ENCODE measurements around the gene CRELD1. TPM values are rescaled to one million over a fixed set of nuclear protein-coding genes. Genes with fewer than 3 reads are reported as not detected.

Gene CRELD1
- total and polyA plus RNA-seq, 2 of the 13 experiments (the other 11 are each of a cell fraction or from before 2014, with no cell fraction given) = 27.1 to 61.9 TPM

DNA sequence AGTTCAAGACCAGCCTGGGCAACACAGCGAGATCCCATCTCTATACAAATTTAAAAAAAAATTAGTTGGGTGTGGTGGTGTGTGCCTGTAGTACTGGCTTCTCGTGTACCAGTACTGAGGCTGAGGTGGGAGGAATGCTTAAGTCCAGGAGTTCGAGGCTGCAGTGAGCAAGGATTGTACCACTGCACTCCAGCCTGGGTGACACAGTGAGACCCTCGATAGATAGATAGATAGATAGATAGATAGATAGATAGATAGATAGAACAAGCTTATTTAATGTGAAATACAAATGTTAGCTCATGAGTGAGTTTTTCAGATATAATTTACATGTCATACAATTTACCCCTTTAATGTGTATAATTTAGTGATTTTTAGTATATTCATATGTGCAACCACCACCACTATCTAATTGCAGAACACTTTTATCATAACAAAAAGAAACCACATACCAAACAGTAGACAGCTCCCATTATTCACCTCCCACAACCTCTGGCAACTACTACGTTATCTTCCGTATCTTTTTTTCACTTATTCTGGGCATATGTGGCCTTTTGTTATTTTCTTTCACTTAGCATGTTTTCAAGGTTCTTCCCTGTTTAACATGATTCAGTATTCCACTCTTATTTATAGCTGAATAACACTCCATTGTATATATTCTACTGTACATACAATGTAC is 31.7 kb downstream of the CRELD1 start (continued):
- no peak for TF ChIP-seq THAP9 (CRISPR knock-in tag; IDR thresholded peaks at IDR 0.05; ENCODE audit: borderline replicate concordance)
- no peak for TF ChIP-seq EED (CRISPR knock-in tag; IDR thresholded peaks at IDR 0.05)
- no peak for TF ChIP-seq ZSCAN31 (CRISPR knock-in tag; IDR thresholded peaks at IDR 0.05; ENCODE audit: low read depth)
- no peak for TF ChIP-seq YEATS2 (CRISPR knock-in tag; IDR thresholded peaks at IDR 0.05; ENCODE audit: borderline replicate concordance)
- no peak for TF ChIP-seq PHF5A (CRISPR knock-in tag; IDR thresholded peaks at IDR 0.05; ENCODE audit: low read depth, unreplicated experiment)
- TF ChIP-seq E2F1 (CRISPR knock-in tag; IDR thresholded peaks at IDR 0.05) = no peak
- TF ChIP-seq ZNF75D (CRISPR knock-in tag; IDR thresholded peaks at IDR 0.05; ENCODE audit: borderline replicate concordance) = no peak
- TF ChIP-seq JDP2 (CRISPR knock-in tag; IDR thresholded peaks at IDR 0.05; ENCODE audit: borderline replicate concordance) = no peak

- H3K9ac ChIP-seq (ENCODE audit: insufficient read depth, low read depth, low read length) = no peak overlapping the region
- CTCF ChIA-PET (ENCODE audit: low intra/inter-chr PET ratio, low total read pairs) = no interaction called here
- no peaks in the 10 kb centered on the region for H3K79me2 ChIP-seq (ENCODE audit: insufficient read depth, low read length)
- H3K4me2 ChIP-seq (ENCODE audit: low read depth, low read length) = no peak overlapping the region
- no peaks in the 10 kb centered on the region for H3K9me3 ChIP-seq (ENCODE audit: low read length)
- no TSS peak for BruUV-seq (replicated peaks)
- H3K36me3 ChIP-seq (replicated peaks in 1 of 2; ENCODE audit: control insufficient read depth in 1 of 2, insufficient read depth in 2 of 2, low read length in 2 of 2) = peaks cover 6 to 49% of the 10 kb centered on the region in 2 experiments
- H3K27me3 ChIP-seq (ENCODE audit: control insufficient read depth in 1 of 2, insufficient read depth in 2 of 2, low read length in 2 of 2) = no peaks in the 10 kb centered on the region
- no peaks in the 10 kb centered on the region for H3K4me1 ChIP-seq (ENCODE audit: insufficient read depth, low read length)
- 98% methylated on average over 2 of the region's 2 CpGs for WGBS (ENCODE audit: low lambda C conversion rate)
- no peak overlapping the region for H3K4me3 ChIP-seq (replicated peaks in 1 of 3; ENCODE audit: insufficient read depth in 1 of 3, low read depth in 2 of 3, low read length in 3 of 3)
- no peak for DNase-seq (ENCODE audit: low spot score)
- no peak overlapping the region for H2AFZ ChIP-seq (ENCODE audit: low read length)
- intact Hi-C loops (cut with micrococcal nuclease; ENCODE audit: unreplicated experiment) = no loop called here
- FAIRE-seq = no peak
- H3K27ac ChIP-seq (ENCODE audit: extremely low read length, insufficient read depth, low read length) = no peak overlapping the region
- H4K20me1 ChIP-seq (ENCODE audit: insufficient read depth, low read length) = no peaks in the 10 kb centered on the region
- no peak for ATAC-seq
- in situ Hi-C loops (cut with HindIII; ENCODE audit: extremely low pct_ligation_motif_present, low pct_unique_long_range_greater_than_20kb) = no loop called here
- TF ChIP-seq, protein P1, sequence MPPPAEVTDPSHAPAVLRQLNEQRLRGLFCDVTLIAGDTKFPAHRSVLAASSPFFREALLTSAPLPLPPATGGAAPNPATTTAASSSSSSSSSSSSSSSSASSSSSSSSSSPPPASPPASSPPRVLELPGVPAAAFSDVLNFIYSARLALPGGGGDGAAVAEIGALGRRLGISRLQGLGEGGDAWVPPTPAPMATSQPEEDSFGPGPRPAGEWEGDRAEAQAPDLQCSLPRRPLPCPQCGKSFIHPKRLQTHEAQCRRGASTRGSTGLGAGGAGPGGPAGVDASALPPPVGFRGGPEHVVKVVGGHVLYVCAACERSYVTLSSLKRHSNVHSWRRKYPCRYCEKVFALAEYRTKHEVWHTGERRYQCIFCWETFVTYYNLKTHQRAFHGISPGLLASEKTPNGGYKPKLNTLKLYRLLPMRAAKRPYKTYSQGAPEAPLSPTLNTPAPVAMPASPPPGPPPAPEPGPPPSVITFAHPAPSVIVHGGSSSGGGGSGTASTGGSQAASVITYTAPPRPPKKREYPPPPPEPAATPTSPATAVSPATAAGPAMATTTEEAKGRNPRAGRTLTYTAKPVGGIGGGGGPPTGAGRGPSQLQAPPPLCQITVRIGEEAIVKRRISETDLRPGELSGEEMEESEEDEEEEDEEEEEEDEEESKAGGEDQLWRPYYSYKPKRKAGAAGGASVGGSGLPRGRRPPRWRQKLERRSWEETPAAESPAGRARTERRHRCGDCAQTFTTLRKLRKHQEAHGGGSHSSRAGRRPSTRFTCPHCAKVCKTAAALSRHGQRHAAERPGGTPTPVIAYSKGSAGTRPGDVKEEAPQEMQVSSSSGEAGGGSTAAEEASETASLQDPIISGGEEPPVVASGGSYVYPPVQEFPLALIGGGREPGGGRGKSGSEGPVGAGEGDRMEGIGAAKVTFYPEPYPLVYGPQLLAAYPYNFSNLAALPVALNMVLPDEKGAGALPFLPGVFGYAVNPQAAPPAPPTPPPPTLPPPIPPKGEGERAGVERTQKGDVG (CRISPR knock-in tag; IDR thresholded peaks at IDR 0.05; ENCODE audit: borderline replicate concordance) = no peak
- TF ChIP-seq MAFK (conservative IDR thresholded peaks at IDR 0.05 in 1 of 2, IDR thresholded peaks at IDR 0.05 in 1 of 2; ENCODE audit: low read length in 2 of 2) = peak; percentile 83 to 89
- TF ChIP-seq MAFF (IDR thresholded peaks at IDR 0.05; ENCODE audit: low read depth, low read length) = peak; percentile 88
- POLR2A ChIA-PET = no interaction called here
Measured at GRCh38 chr3:9966841-9967240, 33.2 kb downstream of the CRELD1 start.
